Rectal smooth muscle tissue (tissue), 1 donor: ENCODE results near the gene ZFYVE9.

ENCODE experiments used
- H3K27ac ChIP-seq: one replicate; pipeline ENCODE4 v1.7.0; 2013; ENCODE audit warnings: low read depth, low read length, inconsistent platforms
- H3K27me3 ChIP-seq: one replicate; pipeline ENCODE4 v1.7.0; 2013; ENCODE audit warnings: low read length; ENCODE audit not compliant: control insufficient read depth, insufficient read depth
- H3K36me3 ChIP-seq: one replicate; pipeline ENCODE4 v1.7.0; 2013; ENCODE audit warnings: low read length; ENCODE audit not compliant: control insufficient read depth, insufficient read depth
- H3K4me1 ChIP-seq: one replicate; pipeline ENCODE4 v1.7.0; 2013; ENCODE audit warnings: low read length; ENCODE audit not compliant: control insufficient read depth, insufficient read depth
- H3K4me3 ChIP-seq: one replicate; pipeline ENCODE4 v1.7.0; 2013; ENCODE audit warnings: low read length
- H3K9ac ChIP-seq: one replicate; pipeline ENCODE4 v1.7.0; 2013; ENCODE audit warnings: low read length

The ZFYVE9 gene

GRCh38 chr1:52240592-52241210, 98.8 kb downstream of the ZFYVE9 start:
- Histone ChIP-seq H3K36me3 (no peaks in the 10 kb centered on the region), H3K27ac (no peak overlapping the region), H3K4me1 (peaks cover 3% of the 10 kb centered on the region), H3K4me3 (no peak overlapping the region), H3K9ac (no peak overlapping the region), H3K27me3 (no peaks in the 10 kb centered on the region)

- Histone ChIP-seq H3K9ac (no peak overlapping the region), H3K27ac (no peak overlapping the region), H3K4me1 (no peaks in the 10 kb centered on the region), H3K4me3 (no peak overlapping the region), H3K27me3 (no peaks in the 10 kb centered on the region), H3K36me3 (no peaks in the 10 kb centered on the region)
Observed at GRCh38 chr1:52243221-52243987, 101.5 kb downstream of the ZFYVE9 start.

GRCh38 chr1:52249831-52250230, 107.9 kb downstream of the ZFYVE9 start:
- Histone ChIP-seq H3K9ac (no peak overlapping the region), H3K27me3 (no peaks in the 10 kb centered on the region), H3K36me3 (no peaks in the 10 kb centered on the region), H3K4me1 (no peaks in the 10 kb centered on the region), H3K27ac (no peak overlapping the region), H3K4me3 (no peak overlapping the region)

GRCh38 chr1:52253421-52253820, 111.5 kb downstream of the ZFYVE9 start:
- Histone ChIP-seq H3K27me3 (no peaks in the 10 kb centered on the region), H3K4me3 (no peak overlapping the region), H3K9ac (no peak overlapping the region), H3K36me3 (no peaks in the 10 kb centered on the region), H3K4me1 (no peaks in the 10 kb centered on the region), H3K27ac (no peak overlapping the region)

- Histone ChIP-seq H3K4me1 (no peaks in the 10 kb centered on the region), H3K27ac (no peak overlapping the region), H3K27me3 (no peaks in the 10 kb centered on the region), H3K9ac (no peak overlapping the region), H3K4me3 (no peak overlapping the region), H3K36me3 (no peaks in the 10 kb centered on the region)
Observed at GRCh38 chr1:52259886-52260285, 118.0 kb downstream of the ZFYVE9 start.

GRCh38 chr1:52263153-52263910, 121.4 kb downstream of the ZFYVE9 start:
- H3K36me3 ChIP-seq, result no peaks in the 10 kb centered on the region
- H3K27me3 ChIP-seq, result no peaks in the 10 kb centered on the region
- H3K27ac ChIP-seq, result no peak overlapping the region

GRCh38 chr1:52264530-52265115, 122.7 kb downstream of the ZFYVE9 start:
- H3K4me1 ChIP-seq, result no peaks in the 10 kb centered on the region
- H3K27ac ChIP-seq, result no peak overlapping the region
- no peak overlapping the region for H3K9ac ChIP-seq
- no peaks in the 10 kb centered on the region for H3K27me3 ChIP-seq
- H3K4me3 ChIP-seq, result no peak overlapping the region
- H3K36me3 ChIP-seq, result peaks cover under 1% of the 10 kb centered on the region

More at GRCh38 chr1:52263153-52263910, 121.4 kb downstream of the ZFYVE9 start:
- Histone ChIP-seq H3K4me1 (no peaks in the 10 kb centered on the region), H3K4me3 (no peak overlapping the region), H3K9ac (no peak overlapping the region)

GRCh38 chr1:52266507-52266906, 124.6 kb downstream of the ZFYVE9 start:
- no peak overlapping the region for H3K9ac ChIP-seq
- no peaks in the 10 kb centered on the region for H3K27me3 ChIP-seq
- no peaks in the 10 kb centered on the region for H3K4me1 ChIP-seq
- H3K4me3 ChIP-seq, result no peak overlapping the region
- peaks cover 2% of the 10 kb centered on the region for H3K36me3 ChIP-seq
- no peak overlapping the region for H3K27ac ChIP-seq

GRCh38 chr1:52268372-52268771, 126.5 kb downstream of the ZFYVE9 start:
- Histone ChIP-seq H3K27me3 (no peaks in the 10 kb centered on the region), H3K36me3 (peaks cover 2% of the 10 kb centered on the region), H3K4me3 (no peak overlapping the region), H3K4me1 (no peaks in the 10 kb centered on the region), H3K9ac (no peak overlapping the region), H3K27ac (no peak overlapping the region)

- H3K36me3 ChIP-seq, result no peaks in the 10 kb centered on the region
Observed at GRCh38 chr1:52281518-52281917, 139.6 kb downstream of the ZFYVE9 start.

GRCh38 chr1:52288286-52288685, 146.4 kb downstream of the ZFYVE9 start:
- Histone ChIP-seq H3K27me3 (no peaks in the 10 kb centered on the region), H3K4me1 (no peaks in the 10 kb centered on the region), H3K9ac (no peak overlapping the region), H3K27ac (no peak overlapping the region), H3K4me3 (no peak overlapping the region), H3K36me3 (no peaks in the 10 kb centered on the region)

More at GRCh38 chr1:52281518-52281917, 139.6 kb downstream of the ZFYVE9 start:
- no peak overlapping the region for H3K27ac ChIP-seq
- H3K9ac ChIP-seq, result no peak overlapping the region
- H3K4me3 ChIP-seq, result no peak overlapping the region
- H3K4me1 ChIP-seq, result no peaks in the 10 kb centered on the region
- H3K27me3 ChIP-seq, result no peaks in the 10 kb centered on the region

GRCh38 chr1:52294580-52294979, 152.7 kb downstream of the ZFYVE9 start:
- no peak overlapping the region for H3K4me3 ChIP-seq
- no peaks in the 10 kb centered on the region for H3K4me1 ChIP-seq
- H3K9ac ChIP-seq, result no peak overlapping the region
- no peaks in the 10 kb centered on the region for H3K36me3 ChIP-seq
- no peaks in the 10 kb centered on the region for H3K27me3 ChIP-seq
- H3K27ac ChIP-seq, result no peak overlapping the region
